WERI-Rb-1 (cell line): Measurements from ENCODE around the gene ANKRD2.
A peak's percentile ranks its signal among the peaks of the same experiment; 100 is the strongest.

Source experiments
- DNase-seq: peaks from one replicate; pipeline ENCODE4 v3.0.0-alpha.2; 2020
- H3K27ac ChIP-seq: fragments of 250-450 bp; sonication (Bioruptor Pico); 2 replicates; pipeline ENCODE4 v1.5.1; 2020; ENCODE audit warnings: mild to moderate bottlenecking, moderate library complexity
- H3K27me3 ChIP-seq: fragments of 250-450 bp; sonication (Bioruptor Pico); 2 replicates; pipeline ENCODE4 v1.5.1; 2021; ENCODE audit warnings: mild to moderate bottlenecking, low read depth, moderate library complexity; ENCODE audit not compliant: insufficient read depth, severe bottlenecking
- H3K36me3 ChIP-seq: fragments of 250-450 bp; sonication (Bioruptor Pico); 2 replicates; pipeline ENCODE4 v1.5.1; 2020; ENCODE audit warnings: mild to moderate bottlenecking, moderate library complexity
- H3K4me3 ChIP-seq: 2 replicates; pipeline ENCODE4 v1.5.1; 2011; ENCODE audit warnings: low read depth, mild to moderate bottlenecking, control low read depth, low read length
- H3K9me3 ChIP-seq: fragments of 250-450 bp; sonication (Bioruptor Pico); 2 replicates; pipeline ENCODE4 v1.5.1; 2021; ENCODE audit warnings: mild to moderate bottlenecking, moderate library complexity; ENCODE audit not compliant: severe bottlenecking
- TF ChIP-seq, protein P1 (sequence below): IDR thresholded peaks from 2 replicates; pipeline ENCODE4 v1.5.1; 2011; ENCODE audit warnings: low read depth, mild to moderate bottlenecking, control low read depth, inconsistent platforms, low read length

ANKRD2 gene

DNA sequence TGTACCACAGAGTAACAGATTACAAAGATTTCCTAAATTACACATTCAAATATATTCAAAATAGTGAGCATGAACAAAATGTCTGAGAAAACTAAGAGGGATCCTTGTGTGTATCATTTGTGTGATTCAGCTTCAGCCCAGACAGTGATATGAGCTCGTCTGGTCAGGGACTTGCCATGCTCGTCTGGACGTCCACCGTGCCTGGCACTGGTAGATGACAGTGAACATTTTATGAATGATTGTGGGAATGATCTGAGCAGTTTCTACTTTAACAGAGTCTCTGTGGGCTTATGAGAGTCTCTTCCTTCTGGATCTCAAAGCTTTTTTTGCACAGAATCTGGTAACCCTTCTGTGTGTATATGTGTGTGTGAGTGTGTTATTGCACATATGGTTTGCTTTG, 34.2 kb upstream of the ANKRD2 start:
- Histone ChIP-seq H3K4me3 (no peak overlapping the region), H3K27ac (no peak overlapping the region), H3K9me3 (no peaks in the 10 kb centered on the region), H3K27me3 (no peaks in the 10 kb centered on the region), H3K36me3 (no peaks in the 10 kb centered on the region)
- DNase-seq = no peak
- TF ChIP-seq, protein P1, sequence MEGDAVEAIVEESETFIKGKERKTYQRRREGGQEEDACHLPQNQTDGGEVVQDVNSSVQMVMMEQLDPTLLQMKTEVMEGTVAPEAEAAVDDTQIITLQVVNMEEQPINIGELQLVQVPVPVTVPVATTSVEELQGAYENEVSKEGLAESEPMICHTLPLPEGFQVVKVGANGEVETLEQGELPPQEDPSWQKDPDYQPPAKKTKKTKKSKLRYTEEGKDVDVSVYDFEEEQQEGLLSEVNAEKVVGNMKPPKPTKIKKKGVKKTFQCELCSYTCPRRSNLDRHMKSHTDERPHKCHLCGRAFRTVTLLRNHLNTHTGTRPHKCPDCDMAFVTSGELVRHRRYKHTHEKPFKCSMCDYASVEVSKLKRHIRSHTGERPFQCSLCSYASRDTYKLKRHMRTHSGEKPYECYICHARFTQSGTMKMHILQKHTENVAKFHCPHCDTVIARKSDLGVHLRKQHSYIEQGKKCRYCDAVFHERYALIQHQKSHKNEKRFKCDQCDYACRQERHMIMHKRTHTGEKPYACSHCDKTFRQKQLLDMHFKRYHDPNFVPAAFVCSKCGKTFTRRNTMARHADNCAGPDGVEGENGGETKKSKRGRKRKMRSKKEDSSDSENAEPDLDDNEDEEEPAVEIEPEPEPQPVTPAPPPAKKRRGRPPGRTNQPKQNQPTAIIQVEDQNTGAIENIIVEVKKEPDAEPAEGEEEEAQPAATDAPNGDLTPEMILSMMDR = no peak

DNA sequence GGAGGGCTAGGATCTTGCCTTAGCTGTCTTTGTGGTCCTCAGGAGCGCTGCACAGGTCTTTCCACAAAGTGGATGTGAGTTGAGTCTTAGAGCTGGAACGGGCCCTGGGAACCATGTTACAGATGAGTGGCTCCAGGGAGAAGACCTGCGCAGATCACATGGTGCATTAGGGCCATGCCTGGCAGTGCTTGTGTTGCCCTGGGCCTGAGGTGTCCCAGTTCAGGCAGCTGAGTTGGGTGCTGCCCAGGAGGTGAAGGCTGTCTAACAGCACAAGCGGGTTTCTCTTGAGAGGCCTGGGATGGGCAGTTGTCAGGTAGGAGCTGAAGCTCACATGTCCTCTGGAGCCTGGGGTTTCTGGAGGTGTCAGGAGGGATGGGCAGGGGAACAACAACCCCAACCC, 33.7 kb upstream of the ANKRD2 start:
- DNase-seq = no peak
- H3K27me3 ChIP-seq = no peaks in the 10 kb centered on the region
- H3K9me3 ChIP-seq = no peaks in the 10 kb centered on the region
- TF ChIP-seq, protein P1 = no peak
- H3K27ac ChIP-seq = no peak overlapping the region
- no peaks in the 10 kb centered on the region for H3K36me3 ChIP-seq
- H3K4me3 ChIP-seq = no peak overlapping the region

DNA sequence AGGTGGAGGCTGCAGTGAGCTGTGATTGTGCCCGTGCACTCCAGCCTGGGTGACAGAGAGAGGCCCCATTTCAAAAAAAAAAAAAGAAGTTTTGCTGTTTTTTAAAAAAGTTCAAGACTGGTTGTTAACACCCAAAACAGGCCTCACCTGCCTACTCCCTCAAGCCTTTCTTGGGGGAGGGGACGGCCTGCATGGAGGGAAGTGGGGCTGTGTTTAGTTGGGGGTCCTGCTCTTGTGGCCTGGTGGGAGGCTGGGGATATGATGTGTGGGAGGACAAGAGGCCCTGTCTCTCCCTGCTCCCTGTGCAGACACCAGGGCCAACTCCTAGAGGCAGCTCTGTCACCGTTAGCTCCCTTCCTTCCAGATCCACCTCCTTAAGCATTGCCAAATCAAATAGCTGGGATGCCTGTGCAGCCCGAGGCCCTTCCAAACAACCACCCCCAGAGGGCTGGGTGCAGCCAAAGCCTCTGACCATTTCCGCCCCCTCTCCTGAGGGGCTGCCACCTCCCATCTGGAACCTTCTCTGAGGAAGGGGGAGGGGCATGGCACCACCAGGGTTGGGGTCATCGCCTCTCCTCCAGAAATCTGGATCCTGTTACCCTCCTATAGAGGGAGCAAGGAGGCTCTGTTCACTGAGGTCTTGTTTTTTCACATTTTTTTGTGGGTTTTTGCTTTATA, 32.9 kb upstream of the ANKRD2 start:
- TF ChIP-seq, protein P1 = no peak
- Histone ChIP-seq H3K27me3 (no peaks in the 10 kb centered on the region), H3K36me3 (no peaks in the 10 kb centered on the region), H3K4me3 (no peak overlapping the region), H3K27ac (no peak overlapping the region), H3K9me3 (no peaks in the 10 kb centered on the region)
- no peak for DNase-seq

DNA sequence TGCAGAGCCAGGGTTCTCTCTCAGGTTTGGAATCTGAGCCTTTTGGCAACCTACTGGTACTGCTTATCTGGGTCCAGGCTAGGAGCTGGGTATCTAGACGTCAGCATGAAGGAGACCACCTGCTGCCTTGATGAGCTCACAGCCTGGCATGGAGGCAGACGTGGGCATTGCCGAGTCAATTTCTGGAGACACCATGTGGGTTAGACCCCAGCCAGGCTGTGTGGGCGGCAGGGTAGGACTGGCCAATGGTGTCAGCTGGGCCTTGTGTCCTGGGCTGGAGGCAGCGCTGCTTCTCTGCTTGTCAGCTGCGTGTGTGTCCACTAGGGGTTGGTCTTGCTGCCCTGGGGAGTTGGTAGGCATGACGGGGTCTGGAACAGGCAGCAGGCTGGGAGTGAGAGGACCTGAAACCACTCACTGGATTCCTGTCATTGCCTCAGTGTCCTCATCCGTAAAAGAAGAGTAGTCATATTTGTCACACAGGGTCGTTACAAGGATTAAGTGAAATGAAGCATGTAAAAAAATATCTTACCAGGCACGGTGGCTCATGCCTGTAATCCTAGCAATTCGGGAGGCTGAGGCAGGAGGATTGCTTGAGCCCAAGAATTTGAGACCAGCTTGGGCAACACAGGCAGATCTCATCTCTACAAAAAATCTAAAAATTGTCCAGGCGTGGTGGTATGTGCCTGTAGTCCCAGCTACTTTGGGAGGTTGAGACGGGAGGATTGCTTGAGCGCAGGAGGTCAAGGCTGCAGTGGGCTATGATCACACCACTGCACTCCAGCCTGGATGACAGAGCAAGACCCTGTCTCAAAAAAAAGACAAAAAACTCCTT, 31.7 kb upstream of the ANKRD2 start:
- Histone ChIP-seq H3K27me3 (no peaks in the 10 kb centered on the region), H3K9me3 (no peaks in the 10 kb centered on the region), H3K4me3 (no peak overlapping the region), H3K27ac (no peak overlapping the region), H3K36me3 (no peaks in the 10 kb centered on the region)
- TF ChIP-seq, protein P1 = peak; percentile 58
- peak; percentile 40 for DNase-seq

DNA sequence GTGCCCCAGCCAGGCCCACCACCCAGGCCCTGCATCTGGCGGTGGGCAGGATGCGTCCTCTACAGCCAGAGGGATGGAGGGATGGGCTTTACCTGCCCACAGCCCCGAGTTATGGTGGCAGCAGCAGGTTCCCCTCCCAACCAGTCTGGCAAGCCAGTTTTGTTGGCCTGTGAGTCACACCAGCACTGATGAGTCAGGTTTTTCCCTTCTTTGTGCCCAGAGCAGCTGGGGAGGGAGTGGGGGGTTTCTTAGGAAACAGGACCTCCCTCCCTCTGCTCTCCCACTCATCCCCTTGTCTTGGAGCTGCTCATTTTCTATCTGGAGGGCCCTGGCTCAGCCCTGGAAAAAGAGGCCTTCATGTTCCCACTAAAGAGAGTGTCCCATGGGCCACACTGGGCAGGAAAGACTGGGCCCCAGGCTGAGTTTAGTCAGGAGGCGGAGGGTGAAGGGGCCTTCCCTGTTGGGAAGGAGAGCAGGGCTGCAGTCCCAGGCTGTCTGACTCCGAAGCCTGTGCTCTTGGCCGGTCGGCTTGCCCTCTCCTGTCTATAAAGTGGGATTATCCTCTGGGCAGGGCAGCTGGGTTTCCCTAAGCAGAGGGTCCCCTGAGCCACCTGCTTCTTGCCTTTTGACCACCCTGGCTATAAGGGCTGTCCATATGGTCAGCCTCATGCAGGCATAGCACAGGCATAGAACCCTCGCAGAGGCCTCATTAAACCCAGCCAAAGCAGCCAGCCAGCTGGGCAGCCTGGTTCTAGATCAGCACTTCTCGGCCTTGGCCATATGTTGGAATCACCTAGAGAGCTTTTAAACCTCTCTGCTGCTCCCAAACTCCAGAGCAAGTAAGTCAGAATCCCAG, 30.2 kb upstream of the ANKRD2 start:
- no peaks in the 10 kb centered on the region for H3K9me3 ChIP-seq
- no peak overlapping the region for H3K4me3 ChIP-seq
- peak overlapping the region; percentile 83 for H3K27ac ChIP-seq
- H3K27me3 ChIP-seq = no peaks in the 10 kb centered on the region
- peak; percentile 83 for DNase-seq
- H3K36me3 ChIP-seq = no peaks in the 10 kb centered on the region
- TF ChIP-seq, protein P1 = no peak
